ENCODE results near the gene LMCD1.

Gene LMCD1

GRCh38 chr3:8556473-8556869, 54.8 kb downstream of the LMCD1 start:
- DNase-seq (ENCODE audit: low read depth in 1 of 2, low spot score in 1 of 2), result no peak

- no peak for DNase-seq (ENCODE audit: low read depth in 1 of 2, low spot score in 1 of 2)
Observed at GRCh38 chr3:8557298-8557697, 55.7 kb downstream of the LMCD1 start.

GRCh38 chr3:8558645-8559044, 57.0 kb downstream of the LMCD1 start:
- no peak for DNase-seq (ENCODE audit: low read depth in 1 of 2, low spot score in 1 of 2)

GRCh38 chr3:8559351-8559750, 57.7 kb downstream of the LMCD1 start:
- no peak for DNase-seq (ENCODE audit: low read depth in 1 of 2, low spot score in 1 of 2)

- no peak for DNase-seq (ENCODE audit: low read depth in 1 of 2, low spot score in 1 of 2)
Observed at GRCh38 chr3:8560366-8561007, 58.9 kb downstream of the LMCD1 start.

- no peak for DNase-seq (ENCODE audit: low read depth in 1 of 2, low spot score in 1 of 2)
Observed at GRCh38 chr3:8561370-8561769, 59.7 kb downstream of the LMCD1 start.

GRCh38 chr3:8562081-8562595, 60.5 kb downstream of the LMCD1 start:
- no peak for DNase-seq (ENCODE audit: low read depth in 1 of 2, low spot score in 1 of 2)

- DNase-seq (ENCODE audit: low read depth in 1 of 2, low spot score in 1 of 2), result no peak
Observed at GRCh38 chr3:8563146-8563545, 61.5 kb downstream of the LMCD1 start.

- no peak for DNase-seq (ENCODE audit: low read depth in 1 of 2, low spot score in 1 of 2)
Observed at GRCh38 chr3:8563597-8563996, 62.0 kb downstream of the LMCD1 start.

GRCh38 chr3:8565376-8565775, 63.8 kb downstream of the LMCD1 start:
- no peak for DNase-seq (ENCODE audit: low read depth in 1 of 2, low spot score in 1 of 2)

GRCh38 chr3:8567784-8568575, 66.4 kb downstream of the LMCD1 start:
- DNase-seq (ENCODE audit: low read depth in 1 of 2, low spot score in 1 of 2), result no peak

GRCh38 chr3:8571256-8571655, 69.6 kb downstream of the LMCD1 start:
- DNase-seq (ENCODE audit: low read depth in 1 of 2, low spot score in 1 of 2), result no peak

- no peak for DNase-seq (ENCODE audit: low read depth in 1 of 2, low spot score in 1 of 2)
Observed at GRCh38 chr3:8573342-8573926, 71.8 kb downstream of the LMCD1 start.

- DNase-seq (ENCODE audit: low read depth in 1 of 2, low spot score in 1 of 2), result no peak
Observed at GRCh38 chr3:8574040-8574669, 72.5 kb downstream of the LMCD1 start.

- no peak for DNase-seq (ENCODE audit: low read depth in 1 of 2, low spot score in 1 of 2)
Observed at GRCh38 chr3:8574670-8575322, 73.2 kb downstream of the LMCD1 start.

- DNase-seq (ENCODE audit: low read depth in 1 of 2, low spot score in 1 of 2), result no peak
Observed at GRCh38 chr3:8575364-8576104, 73.9 kb downstream of the LMCD1 start.

GRCh38 chr3:8576436-8576835, 74.8 kb downstream of the LMCD1 start:
- DNase-seq (ENCODE audit: low read depth in 1 of 2, low spot score in 1 of 2), result no peak

- DNase-seq (ENCODE audit: low read depth in 1 of 2, low spot score in 1 of 2), result no peak
Observed at GRCh38 chr3:8576841-8577571, 75.4 kb downstream of the LMCD1 start.

- DNase-seq (ENCODE audit: low read depth in 1 of 2, low spot score in 1 of 2), result no peak
Observed at GRCh38 chr3:8578282-8578681, 76.7 kb downstream of the LMCD1 start.

- no peak for DNase-seq (ENCODE audit: low read depth in 1 of 2, low spot score in 1 of 2)
Observed at GRCh38 chr3:8579096-8579495, 77.5 kb downstream of the LMCD1 start.

Data from activated CD4-positive, alpha-beta T cell treated with anti-CD3 and anti-CD28 coated beads, Interleukin-2, amount 50 U/mL, for 24 hours (primary cell).